SK-N-SH (cell line): Measurements from ENCODE around the gene CDH24. TPM values are rescaled to one million over a fixed set of nuclear protein-coding genes. Genes with fewer than 3 reads are reported as not detected.

Source experiments
- CTCF ChIA-PET: fragments of 300-600, 350-600 bp; formaldehyde crosslinking; extraction: SDS; loops from one replicate; lab custom pipeline; 2021; lab: Yijun Ruan, JAX
- POLR2A ChIA-PET: fragments of 350-600 bp; sonication (Branson Sonifier 250); formaldehyde crosslinking; extraction: SDS; loops from one replicate; lab custom pipeline; 2020; ENCODE audit warnings: antibody characterized with exemption, inconsistent platforms; lab: Yijun Ruan, JAX
- DNase-seq: peaks from one replicate; pipeline ENCODE4 v3.0.0; 2012
- H2AFZ ChIP-seq: fragments of 200-600 bp; sonication (generic); 2 replicates; pipeline ENCODE4 v1.8.1; 2016; ENCODE audit warnings: antibody characterized with exemption, mild to moderate bottlenecking, low read depth
- H3F3A ChIP-seq: fragments of 200-600 bp; sonication (generic); replicated peaks from 2 replicates; pipeline ENCODE3; 2016; ENCODE audit warnings: antibody characterized with exemption, mild to moderate bottlenecking; ENCODE audit not compliant: insufficient read depth
- H3K27ac ChIP-seq, 2 experiments: fragments of 200-500 bp in 1 of 2; fragments of 200-600 bp in 1 of 2; sonication (Bioruptor generic) in 1 of 2; sonication (generic), shearing (Covaris generic) in 1 of 2; 2 replicates each; pipeline versions ENCODE4 v1.5.1 to v1.6.1; 2014 to 2016; ENCODE audit warnings: low read depth in 2 of 2, inconsistent platforms in 1 of 2, low read length in 1 of 2, mild to moderate bottlenecking in 1 of 2, mixed read lengths in 1 of 2
- H3K27me3 ChIP-seq: fragments of 200-600 bp; sonication (generic), shearing (Covaris generic); 2 replicates; pipeline ENCODE4 v1.6.1; 2016; ENCODE audit warnings: mixed run types; ENCODE audit not compliant: insufficient read depth
- H3K36me3 ChIP-seq, 2 experiments: fragments of 200-500 bp in 1 of 2; fragments of 200-600 bp in 1 of 2; sonication (Bioruptor generic) in 1 of 2; sonication (generic) in 1 of 2; replicated peaks in 1 of 2; 2 replicates each; pipeline versions ENCODE3 to v1.5.1; 2014 to 2016; ENCODE audit warnings: low read length in 1 of 2, mild to moderate bottlenecking in 1 of 2; ENCODE audit not compliant: insufficient read depth in 2 of 2, control insufficient read depth in 1 of 2
- H3K4me1 ChIP-seq, 2 experiments: fragments of 200-500 bp in 1 of 2; fragments of 200-600 bp in 1 of 2; sonication (Bioruptor generic) in 1 of 2; sonication (generic), shearing (Covaris generic) in 1 of 2; 2 replicates each; pipeline versions ENCODE4 v1.5.1 to v1.6.1; 2014 to 2016; ENCODE audit warnings: low read depth in 1 of 2, low read length in 1 of 2, mixed run types in 1 of 2; ENCODE audit not compliant: insufficient read depth in 2 of 2, control insufficient read depth in 1 of 2
- H3K4me2 ChIP-seq: fragments of 200-600 bp; sonication (generic), shearing (Covaris generic); 2 replicates; pipeline ENCODE4 v1.6.1; 2017; ENCODE audit warnings: mixed run types
- H3K4me3 ChIP-seq, 2 experiments: fragments of 200-500 bp in 1 of 2; fragments of 200-600 bp in 1 of 2; sonication (Bioruptor generic) in 1 of 2; sonication (generic), shearing (Covaris generic) in 1 of 2; 2 replicates each; pipeline versions ENCODE4 v1.5.1 to v1.8.1; 2014 to 2016; ENCODE audit warnings: low read depth in 2 of 2, inconsistent platforms in 1 of 2, low read length in 1 of 2, mild to moderate bottlenecking in 1 of 2, mixed read lengths in 1 of 2, moderate library complexity in 1 of 2
- H3K79me2 ChIP-seq: fragments of 200-600 bp; sonication (generic); 2 replicates; pipeline ENCODE4 v1.8.1; 2017; ENCODE audit warnings: mild to moderate bottlenecking; ENCODE audit not compliant: insufficient read depth
- H3K9ac ChIP-seq: fragments of 200-600 bp; sonication (generic); 2 replicates; pipeline ENCODE4 v1.6.1; 2017; ENCODE audit warnings: mixed run types
- H3K9me2 ChIP-seq: fragments of 200-600 bp; sonication (generic); 2 replicates; pipeline ENCODE4 v1.6.1; 2017; ENCODE audit warnings: mixed run types
- H3K9me3 ChIP-seq: fragments of 200-600 bp; sonication (generic); 2 replicates; pipeline ENCODE4 v1.6.1; 2017; ENCODE audit warnings: mixed run types, mild to moderate bottlenecking, moderate library complexity
- H4K20me1 ChIP-seq: fragments of 200-600 bp; sonication (generic); 2 replicates; pipeline ENCODE4 v1.6.1; 2017; ENCODE audit warnings: mild to moderate bottlenecking, mixed run types; ENCODE audit not compliant: insufficient read depth
- ELF1 ChIP-seq: IDR thresholded peaks from 2 replicates; pipeline ENCODE4 v1.4.0; 2012
- EZH2phosphoT487 ChIP-seq: fragments of 200-600 bp; sonication (generic); IDR thresholded peaks from 2 replicates; pipeline ENCODE4 v1.6.1; 2017; ENCODE audit warnings: low read depth, mixed run types, mild to moderate bottlenecking, antibody characterized with exemption, moderate library complexity, borderline replicate concordance
- GATA2 ChIP-seq: sonication (generic); formaldehyde crosslinking; IDR thresholded peaks from 2 replicates; pipeline ENCODE4 v1.5.0; 2020; ENCODE audit warnings: mild to moderate bottlenecking, missing genetic modification reagents
- NRF1 ChIP-seq: IDR thresholded peaks from 2 replicates; pipeline ENCODE4 v1.6.1; 2012; ENCODE audit warnings: low read depth, mild to moderate bottlenecking, low read length
- POLR2AphosphoS5 ChIP-seq: IDR thresholded peaks from 2 replicates; pipeline ENCODE4 v1.6.1; 2012; ENCODE audit warnings: low read depth, low read length
- RXRA ChIP-seq: IDR thresholded peaks from 2 replicates; pipeline ENCODE4 v1.4.0; 2012; ENCODE audit warnings: low read depth, mild to moderate bottlenecking, borderline replicate concordance
- SIN3A ChIP-seq: IDR thresholded peaks from 2 replicates; pipeline ENCODE4 v1.6.1; 2012; ENCODE audit warnings: low read depth, mild to moderate bottlenecking, low read length, moderate library complexity, borderline replicate concordance
- TAF1 ChIP-seq: IDR thresholded peaks from 2 replicates; pipeline ENCODE4 v1.6.1; 2012; ENCODE audit warnings: low read depth, mild to moderate bottlenecking, low read length, moderate library complexity, borderline replicate concordance
- TCF12 ChIP-seq: IDR thresholded peaks from 2 replicates; pipeline ENCODE4 v1.4.0; 2012
- YY1 ChIP-seq: IDR thresholded peaks from 2 replicates; pipeline ENCODE4 v1.4.0; 2012; ENCODE audit warnings: low read depth, mild to moderate bottlenecking
- WGBS: methylation state at CpG from one replicate; pipeline ENCODE4 v1.1.6; 2017; ENCODE audit warnings: low lambda C conversion rate; 5-methylcytosine and 5-hydroxymethylcytosine counted together
- polyA plus RNA-seq, 3 experiments: library from polyadenylated mRNA; depleted of rRNA; stranded (reverse); fragments of >200 nt; gene quantifications; 2 replicates each; pipeline ENCODE4 v1.2.3, GENCODE V29; 2012
- TF ChIP-seq, protein P1 (sequence below): IDR thresholded peaks from 2 replicates; pipeline ENCODE4 v1.4.0; 2012; ENCODE audit warnings: low read depth
- TF ChIP-seq, protein P2 (sequence below): IDR thresholded peaks from 2 replicates; pipeline ENCODE4 v1.4.0; 2012; ENCODE audit warnings: low read depth, borderline replicate concordance
- TF ChIP-seq, protein P3 (sequence below): IDR thresholded peaks from 2 replicates; pipeline ENCODE4 v1.6.1; 2012; ENCODE audit warnings: mild to moderate bottlenecking, low read depth, low read length, moderate library complexity

Gene CDH24
- polyA plus RNA-seq, 1 of the 3 experiments (the other 2 are of a cell fraction), result 30.8 TPM

DNA sequence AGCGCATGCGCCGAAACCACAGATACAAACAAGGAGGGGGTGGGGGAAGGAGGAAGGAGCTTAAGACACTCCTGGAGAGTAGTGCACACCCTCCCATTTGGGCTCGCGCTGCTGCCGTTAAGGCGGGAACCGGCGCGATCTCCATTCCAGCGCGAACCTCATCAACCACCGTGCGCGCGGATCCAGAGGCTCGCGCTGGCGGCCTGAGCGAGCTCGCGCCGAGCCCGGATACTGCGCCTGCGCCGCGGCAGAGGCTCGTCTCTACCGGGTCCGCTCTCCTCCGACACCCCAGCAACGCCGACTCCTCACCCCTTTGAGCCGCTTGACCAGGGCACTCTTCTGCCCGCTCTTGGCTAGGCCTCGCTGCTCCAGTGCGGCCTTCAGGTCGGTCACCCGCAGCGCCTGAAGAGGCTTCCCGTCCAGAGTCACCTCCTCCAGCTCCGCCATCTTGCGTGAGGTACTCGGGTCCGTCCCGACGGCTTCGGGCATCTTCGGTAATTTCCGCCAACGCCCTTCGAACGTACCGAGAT lies 37.4 kb upstream of the CDH24 start, which contains the start of gene ACIN1:
Gene ACIN1 (minus strand): TSS at position 471 of the 530 bp plus-strand sequence. CDS start 24 bp downstream, at position 447.
- POLR2A ChIA-PET, result interaction anchor here (0.6 to 2.1 kb wide), 13 partner anchors 12 to 227 kb away, joined by 3 to 11 read pairs (median 6); partner anchors contain the start of genes CDH24, HOMEZ, PABPN1 and PPP1R3E
- Histone ChIP-seq H3K4me1 (peaks cover 7 to 20% of the 10 kb centered on the region in 2 experiments; a peak in 3 of 4 replicates), H3K36me3 (peaks cover 47 to 52% of the 10 kb centered on the region in 2 experiments), H3K9ac (peak within 1 kb of the TSS; percentile 95), H3K79me2 (peaks cover 84% of the 10 kb centered on the region), H2AFZ (peak within 1 kb of the TSS; percentile 75), H3K4me2 (peak within 1 kb of the TSS; percentile 86), H3K4me3 (peak within 1 kb of the TSS; percentile 77 to 94), H3K9me3 (no peaks in the 10 kb centered on the region)
- CTCF ChIA-PET, result interaction anchor here (0.7 to 3.4 kb wide), 17 partner anchors 10 to 222 kb away, joined by 3 to 21 read pairs (median 3); partner anchors contain the start of genes CDH24 and CIROP
- DNase-seq, result peak; percentile 82
- TF ChIP-seq, protein P1, sequence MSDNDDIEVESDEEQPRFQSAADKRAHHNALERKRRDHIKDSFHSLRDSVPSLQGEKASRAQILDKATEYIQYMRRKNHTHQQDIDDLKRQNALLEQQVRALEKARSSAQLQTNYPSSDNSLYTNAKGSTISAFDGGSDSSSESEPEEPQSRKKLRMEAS, result peak; percentile 64; the same call in 1 of the 2 replicates
- TF ChIP-seq TAF1 (peak; percentile 94), NRF1 (peak; percentile 63), EZH2phosphoT487 (no peak), POLR2AphosphoS5 (peak; percentile 68), SIN3A (no peak), GATA2 (CRISPR knock-in tag) (no peak), RXRA (no peak), TCF12 (no peak), ELF1 (peak; percentile 44; the same call in 1 of the 2 replicates), YY1 (peak; percentile 92)
- TF ChIP-seq, protein P2, sequence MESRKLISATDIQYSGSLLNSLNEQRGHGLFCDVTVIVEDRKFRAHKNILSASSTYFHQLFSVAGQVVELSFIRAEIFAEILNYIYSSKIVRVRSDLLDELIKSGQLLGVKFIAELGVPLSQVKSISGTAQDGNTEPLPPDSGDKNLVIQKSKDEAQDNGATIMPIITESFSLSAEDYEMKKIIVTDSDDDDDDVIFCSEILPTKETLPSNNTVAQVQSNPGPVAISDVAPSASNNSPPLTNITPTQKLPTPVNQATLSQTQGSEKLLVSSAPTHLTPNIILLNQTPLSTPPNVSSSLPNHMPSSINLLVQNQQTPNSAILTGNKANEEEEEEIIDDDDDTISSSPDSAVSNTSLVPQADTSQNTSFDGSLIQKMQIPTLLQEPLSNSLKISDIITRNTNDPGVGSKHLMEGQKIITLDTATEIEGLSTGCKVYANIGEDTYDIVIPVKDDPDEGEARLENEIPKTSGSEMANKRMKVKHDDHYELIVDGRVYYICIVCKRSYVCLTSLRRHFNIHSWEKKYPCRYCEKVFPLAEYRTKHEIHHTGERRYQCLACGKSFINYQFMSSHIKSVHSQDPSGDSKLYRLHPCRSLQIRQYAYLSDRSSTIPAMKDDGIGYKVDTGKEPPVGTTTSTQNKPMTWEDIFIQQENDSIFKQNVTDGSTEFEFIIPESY, result no peak
- TF ChIP-seq, protein P3, sequence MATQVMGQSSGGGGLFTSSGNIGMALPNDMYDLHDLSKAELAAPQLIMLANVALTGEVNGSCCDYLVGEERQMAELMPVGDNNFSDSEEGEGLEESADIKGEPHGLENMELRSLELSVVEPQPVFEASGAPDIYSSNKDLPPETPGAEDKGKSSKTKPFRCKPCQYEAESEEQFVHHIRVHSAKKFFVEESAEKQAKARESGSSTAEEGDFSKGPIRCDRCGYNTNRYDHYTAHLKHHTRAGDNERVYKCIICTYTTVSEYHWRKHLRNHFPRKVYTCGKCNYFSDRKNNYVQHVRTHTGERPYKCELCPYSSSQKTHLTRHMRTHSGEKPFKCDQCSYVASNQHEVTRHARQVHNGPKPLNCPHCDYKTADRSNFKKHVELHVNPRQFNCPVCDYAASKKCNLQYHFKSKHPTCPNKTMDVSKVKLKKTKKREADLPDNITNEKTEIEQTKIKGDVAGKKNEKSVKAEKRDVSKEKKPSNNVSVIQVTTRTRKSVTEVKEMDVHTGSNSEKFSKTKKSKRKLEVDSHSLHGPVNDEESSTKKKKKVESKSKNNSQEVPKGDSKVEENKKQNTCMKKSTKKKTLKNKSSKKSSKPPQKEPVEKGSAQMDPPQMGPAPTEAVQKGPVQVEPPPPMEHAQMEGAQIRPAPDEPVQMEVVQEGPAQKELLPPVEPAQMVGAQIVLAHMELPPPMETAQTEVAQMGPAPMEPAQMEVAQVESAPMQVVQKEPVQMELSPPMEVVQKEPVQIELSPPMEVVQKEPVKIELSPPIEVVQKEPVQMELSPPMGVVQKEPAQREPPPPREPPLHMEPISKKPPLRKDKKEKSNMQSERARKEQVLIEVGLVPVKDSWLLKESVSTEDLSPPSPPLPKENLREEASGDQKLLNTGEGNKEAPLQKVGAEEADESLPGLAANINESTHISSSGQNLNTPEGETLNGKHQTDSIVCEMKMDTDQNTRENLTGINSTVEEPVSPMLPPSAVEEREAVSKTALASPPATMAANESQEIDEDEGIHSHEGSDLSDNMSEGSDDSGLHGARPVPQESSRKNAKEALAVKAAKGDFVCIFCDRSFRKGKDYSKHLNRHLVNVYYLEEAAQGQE, result 0 out of 2 replicates have a peak, but pooled peaks have one; percentile 32
- TF ChIP-seq, all 33 proteins: peak for 7
- Histone ChIP-seq H4K20me1 (peaks cover 58% of the 10 kb centered on the region), H3K27ac (peak within 1 kb of the TSS; percentile 93 to 96), H3F3A (no peaks in the 10 kb centered on the region), H3K9me2 (no peaks in the 10 kb centered on the region), H3K27me3 (no peaks in the 10 kb centered on the region)
- WGBS, result under 1% methylated on average over 33 of the region's 55 CpGs
